Mucosa of descending colon (tissue), 3 donors: ENCODE data around the gene KLHL40. TPM values are rescaled to one million over a fixed set of nuclear protein-coding genes. Genes with fewer than 3 reads are reported as not detected.

Experiments
- ATAC-seq: fragments of 200-7000 bp; cut with Tn5 transposase; one replicate; pipeline ENCODE4 v1.9.1; 2020; ENCODE audit warnings: mild to moderate bottlenecking, moderate library complexity
- DNase-seq, 3 donors: peaks; one replicate each; pipeline ENCODE4 v3.0.0-alpha.2; 2020
- H3K36me3 ChIP-seq: fragments of 200-600 bp; one replicate; pipeline ENCODE4 v1.8.0; 2021; ENCODE audit warnings: low read depth, mild to moderate bottlenecking
- H3K4me1 ChIP-seq: fragments of 200-600 bp; one replicate; pipeline ENCODE4 v1.8.0; 2021; ENCODE audit warnings: low read depth, mild to moderate bottlenecking
- H3K4me3 ChIP-seq: fragments of 200-600 bp; one replicate; pipeline ENCODE4 v1.8.0; 2021; ENCODE audit warnings: mild to moderate bottlenecking
- H3K9me3 ChIP-seq: fragments of 200-600 bp; one replicate; pipeline ENCODE4 v1.8.0; 2021; ENCODE audit warnings: mild to moderate bottlenecking
- intact Hi-C, 2 donors: fragments of 100-400 bp; cut with DNase I in 1 of 2; cut with micrococcal nuclease in 1 of 2; formaldehyde crosslinking; loops; one replicate each; pipeline versions ENCODE4 v1.11.0 to v1.11.1; 2022; cut with DNase I, micrococcal nuclease
- total RNA-seq, 3 donors: library from RNA; stranded (reverse); fragmentation: NEBNext Ultra II Directional in 2 of 3; extraction: Animal tissue kit (Norgen Biotek cat#: 25700) in 2 of 3; gene quantifications; one replicate each; pipeline versions ENCODE4 v1.2.1 to v1.2.4, GENCODE V29; 2021 to 2023
- TF ChIP-seq, protein P1 (sequence below): fragments of 200-600 bp; IDR thresholded peaks from one replicate; pipeline ENCODE4 v1.8.0; 2022; ENCODE audit warnings: antibody characterized with exemption, mild to moderate bottlenecking
- donor health status: DM: no; HTN: no; CAD: no; lungs with moderate emphysema.
- donor health status: DM: no; HTN: no; CAD: no.
- donor health status: DM: no; HTN: yes; CAD: no.

Gene KLHL40
- total RNA-seq, 3 donors from 2014 or later, result not detected

DNA sequence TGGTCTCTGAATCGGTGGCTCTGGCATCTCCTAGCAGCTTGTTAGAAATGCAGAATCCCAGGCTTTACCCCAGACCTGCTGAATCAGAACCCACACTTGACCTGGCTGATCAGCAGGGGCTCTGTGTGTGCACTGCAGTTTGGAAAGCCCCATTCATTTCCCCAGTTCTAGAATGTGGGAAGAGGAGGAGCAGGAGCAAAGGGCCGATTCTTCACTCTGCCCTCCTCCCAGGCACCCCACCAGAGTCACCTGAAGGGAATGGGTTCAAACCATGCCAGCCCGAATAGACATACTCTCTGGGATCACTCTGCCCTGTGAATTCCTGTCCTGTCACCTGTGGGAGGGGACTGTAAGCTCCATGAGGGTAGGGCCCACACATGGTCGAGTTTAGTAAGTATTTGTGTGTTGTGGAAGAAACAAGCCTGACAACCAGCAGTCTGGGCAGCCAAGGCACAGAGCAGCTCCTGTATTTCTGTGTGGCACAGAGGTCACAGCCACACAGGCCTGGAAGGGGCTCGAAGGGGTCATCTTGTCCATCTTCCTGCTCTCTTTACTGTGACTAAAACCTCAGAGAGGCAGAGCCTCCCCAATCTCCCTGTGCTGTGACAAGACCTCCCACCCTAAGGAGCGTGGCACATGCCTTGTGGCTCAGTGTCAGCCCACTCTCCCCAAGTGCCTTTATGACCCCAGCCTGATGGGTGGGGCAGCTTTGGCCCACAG, 46.3 kb downstream of the KLHL40 start:
- no peak for DNase-seq
- Histone ChIP-seq H3K9me3 (no peaks in the 10 kb centered on the region), H3K4me1 (no peaks in the 10 kb centered on the region), H3K36me3 (no peaks in the 10 kb centered on the region), H3K4me3 (no peak overlapping the region)
- TF ChIP-seq, protein P1, sequence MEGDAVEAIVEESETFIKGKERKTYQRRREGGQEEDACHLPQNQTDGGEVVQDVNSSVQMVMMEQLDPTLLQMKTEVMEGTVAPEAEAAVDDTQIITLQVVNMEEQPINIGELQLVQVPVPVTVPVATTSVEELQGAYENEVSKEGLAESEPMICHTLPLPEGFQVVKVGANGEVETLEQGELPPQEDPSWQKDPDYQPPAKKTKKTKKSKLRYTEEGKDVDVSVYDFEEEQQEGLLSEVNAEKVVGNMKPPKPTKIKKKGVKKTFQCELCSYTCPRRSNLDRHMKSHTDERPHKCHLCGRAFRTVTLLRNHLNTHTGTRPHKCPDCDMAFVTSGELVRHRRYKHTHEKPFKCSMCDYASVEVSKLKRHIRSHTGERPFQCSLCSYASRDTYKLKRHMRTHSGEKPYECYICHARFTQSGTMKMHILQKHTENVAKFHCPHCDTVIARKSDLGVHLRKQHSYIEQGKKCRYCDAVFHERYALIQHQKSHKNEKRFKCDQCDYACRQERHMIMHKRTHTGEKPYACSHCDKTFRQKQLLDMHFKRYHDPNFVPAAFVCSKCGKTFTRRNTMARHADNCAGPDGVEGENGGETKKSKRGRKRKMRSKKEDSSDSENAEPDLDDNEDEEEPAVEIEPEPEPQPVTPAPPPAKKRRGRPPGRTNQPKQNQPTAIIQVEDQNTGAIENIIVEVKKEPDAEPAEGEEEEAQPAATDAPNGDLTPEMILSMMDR, result no peak
- intact Hi-C loops, result no loop called here
- no peak for ATAC-seq

- intact Hi-C loops, result no loop called here
- no peak for ATAC-seq
Measured at GRCh38 chr3:42732196-42732828, 47.0 kb downstream of the KLHL40 start.

GRCh38 chr3:42732829-42733459, 47.6 kb downstream of the KLHL40 start:
- TF ChIP-seq, protein P1, result no peak
- no peak for ATAC-seq
- Histone ChIP-seq H3K4me1 (no peaks in the 10 kb centered on the region), H3K36me3 (no peaks in the 10 kb centered on the region), H3K9me3 (no peaks in the 10 kb centered on the region), H3K4me3 (no peak overlapping the region)
- intact Hi-C loops, result no loop called here
- DNase-seq, result no peak

More at GRCh38 chr3:42732196-42732828, 47.0 kb downstream of the KLHL40 start:
- TF ChIP-seq, protein P1, result no peak
- no peaks in the 10 kb centered on the region for H3K4me1 ChIP-seq
- DNase-seq, result no peak
- no peaks in the 10 kb centered on the region for H3K36me3 ChIP-seq
- no peak overlapping the region for H3K4me3 ChIP-seq
- no peaks in the 10 kb centered on the region for H3K9me3 ChIP-seq

DNA sequence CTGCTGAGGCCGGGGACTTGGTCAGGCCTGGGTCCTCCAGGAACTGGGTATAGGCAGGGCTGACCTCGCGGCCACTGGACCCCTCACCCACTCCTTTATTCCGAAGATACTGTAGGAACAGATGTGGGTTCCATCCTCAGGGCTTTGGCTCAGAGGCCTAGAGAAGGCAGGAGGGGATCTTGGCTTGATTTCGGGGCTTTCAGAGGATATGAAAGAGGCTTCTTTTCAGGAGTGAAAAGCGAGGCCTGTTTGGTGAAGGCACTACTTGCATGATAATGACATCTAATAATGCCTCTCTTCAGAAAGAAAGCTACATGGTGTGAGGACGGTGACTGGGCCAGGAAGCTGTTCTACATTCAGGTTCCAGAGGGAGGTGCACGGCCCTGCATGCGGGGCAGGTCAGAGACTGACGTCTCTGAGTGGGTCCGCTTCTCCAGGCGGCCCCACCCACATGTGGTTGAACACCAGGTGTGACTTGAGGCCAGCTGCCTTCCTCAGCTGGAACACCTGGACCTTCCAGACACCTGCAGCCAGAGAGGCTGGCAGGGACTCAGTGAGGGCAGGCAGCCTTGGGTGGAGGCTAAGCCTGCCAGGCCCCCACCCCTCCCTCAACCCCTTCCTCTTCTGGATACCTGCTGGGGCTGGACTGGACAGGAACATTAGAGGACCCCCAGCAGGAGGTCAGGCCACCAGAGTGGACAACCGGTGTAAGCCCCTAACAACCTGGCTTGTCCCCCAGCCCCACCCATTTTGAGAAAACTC, 48.3 kb downstream of the KLHL40 start:
- Histone ChIP-seq H3K4me1 (no peaks in the 10 kb centered on the region), H3K9me3 (no peaks in the 10 kb centered on the region), H3K36me3 (no peaks in the 10 kb centered on the region), H3K4me3 (no peak overlapping the region)
- DNase-seq, result no peak
- intact Hi-C loops, result no loop called here
- ATAC-seq, result peak; percentile 40
- TF ChIP-seq, protein P1, result no peak

- Histone ChIP-seq H3K4me3 (no peak overlapping the region), H3K9me3 (no peaks in the 10 kb centered on the region), H3K4me1 (no peaks in the 10 kb centered on the region), H3K36me3 (no peaks in the 10 kb centered on the region)
- intact Hi-C loops, result no loop called here
- TF ChIP-seq, protein P1, result no peak
- no peak for DNase-seq
- ATAC-seq, result no peak
Measured at GRCh38 chr3:42734263-42734860, 49.0 kb downstream of the KLHL40 start.
